Caco-2 (cell line): Measurements from ENCODE around the gene CNOT1. TPM values are rescaled to one million over a fixed set of nuclear protein-coding genes. Genes with fewer than 3 reads are reported as not detected.

ENCODE experiments used
- BruUV-seq: library from RNA; stranded (reverse); fragments of 400-500 nt; replicated peaks from 2 replicates; lab custom pipeline; 2021; lab: Mats Ljungman, UMichigan
- CTCF ChIA-PET: fragments of 300-600 bp; sonication (Branson Sonifier 250); formaldehyde crosslinking; loops from one replicate; lab custom pipeline; 2022; ENCODE audit warnings: antibody characterized with exemption; lab: Charles Lee
- POLR2A ChIA-PET: fragments of 300-600 bp; sonication (Branson Sonifier 250); formaldehyde crosslinking; loops from one replicate; lab custom pipeline; 2022; ENCODE audit warnings: antibody characterized with exemption; lab: Charles Lee
- DNase-seq, 2 experiments: peaks; one replicate each; pipeline versions ENCODE4 v3.0.0 to v3.0.0-alpha.2; 2020 to 2022
- H3K27me3 ChIP-seq: replicated peaks from 2 replicates; pipeline ENCODE4 v1.6.0; 2011; ENCODE audit warnings: low read length; ENCODE audit not compliant: control insufficient read depth, insufficient read depth
- H3K36me3 ChIP-seq: 2 replicates; pipeline ENCODE4 v1.5.1; 2011; ENCODE audit warnings: low read length; ENCODE audit not compliant: control insufficient read depth, insufficient read depth
- H3K4me1 ChIP-seq: fragments of 250-450 bp; sonication (Bioruptor Pico); 2 replicates; pipeline ENCODE4 v1.5.1; 2020; ENCODE audit warnings: mild to moderate bottlenecking
- H3K4me3 ChIP-seq: 2 replicates; pipeline ENCODE4 v1.5.1; 2011; ENCODE audit warnings: low read depth, mild to moderate bottlenecking, control low read depth, low read length
- H3K9me3 ChIP-seq: fragments of 250-450 bp; sonication (Bioruptor Pico); 2 replicates; pipeline ENCODE4 v1.5.1; 2020; ENCODE audit warnings: mild to moderate bottlenecking, moderate library complexity
- H3K27ac Mint-ChIP-seq: one replicate; pipeline ENCODE4 v1.8.0; 2022; ENCODE audit warnings: mixed read lengths; ENCODE audit not compliant: unreplicated experiment
- H3K27me3 Mint-ChIP-seq: one replicate; pipeline ENCODE4 v1.8.0; 2022; ENCODE audit warnings: mixed read lengths; ENCODE audit not compliant: insufficient read depth, unreplicated experiment
- H3K36me3 Mint-ChIP-seq: one replicate; pipeline ENCODE4 v1.8.0; 2022; ENCODE audit warnings: mild to moderate bottlenecking, mixed read lengths; ENCODE audit not compliant: insufficient read depth, unreplicated experiment
- H3K4me1 Mint-ChIP-seq: one replicate; pipeline ENCODE4 v1.8.0; 2022; ENCODE audit warnings: low read depth, mixed read lengths; ENCODE audit not compliant: unreplicated experiment
- H3K4me3 Mint-ChIP-seq: one replicate; pipeline ENCODE4 v1.8.0; 2022; ENCODE audit warnings: mild to moderate bottlenecking, moderate library complexity, mixed read lengths; ENCODE audit not compliant: unreplicated experiment
- H3K9me3 Mint-ChIP-seq: one replicate; pipeline ENCODE4 v1.8.0; 2022; ENCODE audit warnings: mixed read lengths; ENCODE audit not compliant: unreplicated experiment
- intact Hi-C: fragments of 100-400 bp; cut with micrococcal nuclease; formaldehyde crosslinking; loops from one replicate; pipeline ENCODE4 v1.10.0; 2022; ENCODE audit not compliant: unreplicated experiment
- total RNA-seq: library from RNA; stranded (reverse); gene quantifications from 2 replicates; pipeline ENCODE4 v1.2.3, GENCODE V29; 2022
- TF ChIP-seq, protein P1 (sequence below), 2 experiments: fragments of 200-600 bp in 1 of 2; IDR thresholded peaks; 1 replicate in 1 of 2; 2 replicates in 1 of 2; pipeline versions ENCODE4 v1.5.1 to v1.8.0; 2011 to 2022; ENCODE audit warnings: antibody characterized with exemption in 1 of 2, control low read depth in 1 of 2, inconsistent platforms in 1 of 2, low read depth in 1 of 2, low read length in 1 of 2, mild to moderate bottlenecking in 1 of 2, moderate library complexity in 1 of 2; ENCODE audit not compliant: insufficient read depth in 1 of 2, severe bottlenecking in 1 of 2, unreplicated experiment in 1 of 2

The CNOT1 gene
- total RNA-seq, 1 experiment from 2014 or later, result 413 TPM

DNA sequence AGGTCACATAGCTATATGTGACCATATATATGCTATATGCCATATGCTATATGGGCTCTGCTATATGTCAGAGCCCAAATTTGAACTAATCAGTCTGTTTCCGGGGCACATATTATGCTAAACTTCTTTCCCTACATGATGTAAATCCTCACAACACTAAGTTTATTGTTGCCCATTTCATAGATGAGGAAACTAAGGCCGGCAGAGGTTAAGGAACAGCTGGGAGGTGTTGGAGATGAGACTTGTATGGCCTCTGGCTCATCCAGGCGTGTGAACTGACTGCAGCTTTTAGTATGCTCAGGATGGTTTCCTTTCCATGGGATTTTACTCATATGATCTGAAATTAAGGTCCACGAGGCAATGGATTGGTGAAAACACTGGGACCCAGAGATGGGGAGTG is 17.5 kb upstream of the CNOT1 start:
- POLR2A ChIA-PET, result no interaction called here
- no peaks in the 10 kb centered on the region for H3K27me3 ChIP-seq
- intact Hi-C loops, result no loop called here
- H3K36me3 ChIP-seq, result no peaks in the 10 kb centered on the region
- CTCF ChIA-PET, result no interaction called here
- Mint-ChIP-seq H3K27ac (no peak overlapping the region), H3K9me3 (no peaks in the 10 kb centered on the region), H3K4me1 (no peaks in the 10 kb centered on the region), H3K27me3 (no peaks in the 10 kb centered on the region), H3K4me3 (no peak overlapping the region), H3K36me3 (no peaks in the 10 kb centered on the region)
- no peak for DNase-seq
- no peaks in the 10 kb centered on the region for H3K4me1 ChIP-seq
- no TSS peak for BruUV-seq
- H3K4me3 ChIP-seq, result no peak overlapping the region
- TF ChIP-seq, protein P1, sequence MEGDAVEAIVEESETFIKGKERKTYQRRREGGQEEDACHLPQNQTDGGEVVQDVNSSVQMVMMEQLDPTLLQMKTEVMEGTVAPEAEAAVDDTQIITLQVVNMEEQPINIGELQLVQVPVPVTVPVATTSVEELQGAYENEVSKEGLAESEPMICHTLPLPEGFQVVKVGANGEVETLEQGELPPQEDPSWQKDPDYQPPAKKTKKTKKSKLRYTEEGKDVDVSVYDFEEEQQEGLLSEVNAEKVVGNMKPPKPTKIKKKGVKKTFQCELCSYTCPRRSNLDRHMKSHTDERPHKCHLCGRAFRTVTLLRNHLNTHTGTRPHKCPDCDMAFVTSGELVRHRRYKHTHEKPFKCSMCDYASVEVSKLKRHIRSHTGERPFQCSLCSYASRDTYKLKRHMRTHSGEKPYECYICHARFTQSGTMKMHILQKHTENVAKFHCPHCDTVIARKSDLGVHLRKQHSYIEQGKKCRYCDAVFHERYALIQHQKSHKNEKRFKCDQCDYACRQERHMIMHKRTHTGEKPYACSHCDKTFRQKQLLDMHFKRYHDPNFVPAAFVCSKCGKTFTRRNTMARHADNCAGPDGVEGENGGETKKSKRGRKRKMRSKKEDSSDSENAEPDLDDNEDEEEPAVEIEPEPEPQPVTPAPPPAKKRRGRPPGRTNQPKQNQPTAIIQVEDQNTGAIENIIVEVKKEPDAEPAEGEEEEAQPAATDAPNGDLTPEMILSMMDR (IDR thresholded peaks at IDR 0.05; ENCODE audit: insufficient read depth in 1 of 2, low read depth in 1 of 2, low read length in 1 of 2, severe bottlenecking in 1 of 2, unreplicated experiment in 1 of 2), result no peak
- no peaks in the 10 kb centered on the region for H3K9me3 ChIP-seq

DNA sequence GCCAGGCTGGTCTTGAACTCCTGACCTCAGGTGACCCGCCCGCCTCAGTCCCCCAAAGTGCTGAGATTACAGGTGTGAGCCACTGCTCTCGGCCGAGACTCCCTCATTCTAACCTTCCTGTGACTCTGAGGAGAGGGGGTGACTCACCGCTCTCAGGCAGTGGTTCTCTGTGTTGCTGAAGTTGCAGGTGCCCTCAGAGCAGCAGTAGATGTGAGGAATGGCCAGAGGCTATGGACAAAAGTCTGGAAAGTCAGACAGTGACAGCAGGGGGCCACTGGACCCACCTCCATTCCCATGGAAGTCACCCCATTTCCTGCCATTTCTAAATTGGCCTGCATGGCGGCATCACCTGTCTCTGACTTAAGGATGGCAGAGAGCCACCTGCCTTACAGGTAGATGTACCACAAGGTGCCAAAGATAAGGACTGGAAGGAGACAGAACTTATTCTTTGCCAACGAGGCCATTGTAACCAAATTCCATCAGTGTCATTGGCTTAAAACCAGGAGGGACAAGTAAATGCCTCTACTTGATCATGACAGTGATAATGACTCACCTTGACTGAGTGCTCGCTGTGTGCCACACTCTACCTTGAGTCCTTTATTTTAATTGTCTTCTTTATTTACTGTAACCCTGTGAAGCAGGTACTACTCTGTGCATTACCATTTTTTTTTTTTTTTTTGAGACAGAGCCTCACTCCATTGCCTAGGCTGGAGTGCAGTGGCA is 15.3 kb upstream of the CNOT1 start:
- TF ChIP-seq, protein P1 (IDR thresholded peaks at IDR 0.05; ENCODE audit: insufficient read depth in 1 of 2, low read depth in 1 of 2, low read length in 1 of 2, severe bottlenecking in 1 of 2, unreplicated experiment in 1 of 2), result no peak
- H3K4me1 ChIP-seq, result no peaks in the 10 kb centered on the region
- DNase-seq, result no peak
- BruUV-seq, result no TSS peak
- H3K27me3 Mint-ChIP-seq, result no peaks in the 10 kb centered on the region
- no peaks in the 10 kb centered on the region for H3K9me3 Mint-ChIP-seq
- no peaks in the 10 kb centered on the region for H3K4me1 Mint-ChIP-seq
- H3K36me3 Mint-ChIP-seq, result no peaks in the 10 kb centered on the region
- H3K27me3 ChIP-seq, result no peaks in the 10 kb centered on the region
- H3K4me3 Mint-ChIP-seq, result no peak overlapping the region
- no peaks in the 10 kb centered on the region for H3K36me3 ChIP-seq
- intact Hi-C loops, result no loop called here
- no peak overlapping the region for H3K4me3 ChIP-seq
- no peaks in the 10 kb centered on the region for H3K9me3 ChIP-seq
- ChIA-PET CTCF (no interaction called here), POLR2A (no interaction called here)
- no peak overlapping the region for H3K27ac Mint-ChIP-seq

DNA sequence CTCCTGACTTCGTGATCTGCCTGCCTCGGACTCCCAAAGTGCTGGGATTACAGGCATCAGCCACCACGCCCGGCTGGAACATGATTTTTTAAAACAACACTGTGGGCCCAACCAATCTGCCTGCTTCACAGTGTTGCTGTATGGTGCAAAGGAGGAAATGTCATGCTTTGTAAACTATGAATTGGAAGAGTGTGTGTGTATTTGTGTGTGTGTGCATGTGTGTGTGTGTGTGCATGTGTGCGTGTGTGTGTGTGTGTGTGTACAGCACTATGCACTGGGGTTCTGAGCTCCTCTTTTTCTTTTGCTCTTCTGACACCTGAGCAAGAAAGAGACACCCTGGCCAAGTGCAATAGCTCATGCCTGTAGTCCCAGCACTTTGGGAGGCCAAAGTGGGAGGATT is 14.5 kb upstream of the CNOT1 start:
- Histone ChIP-seq H3K9me3 (no peaks in the 10 kb centered on the region), H3K4me1 (no peaks in the 10 kb centered on the region), H3K4me3 (no peak overlapping the region), H3K27me3 (no peaks in the 10 kb centered on the region), H3K36me3 (no peaks in the 10 kb centered on the region)
- Mint-ChIP-seq H3K4me3 (no peak overlapping the region), H3K27ac (no peak overlapping the region), H3K36me3 (no peaks in the 10 kb centered on the region), H3K27me3 (no peaks in the 10 kb centered on the region), H3K4me1 (no peaks in the 10 kb centered on the region), H3K9me3 (no peaks in the 10 kb centered on the region)
- no TSS peak for BruUV-seq
- ChIA-PET CTCF (no interaction called here), POLR2A (no interaction called here)
- TF ChIP-seq, protein P1 (IDR thresholded peaks at IDR 0.05; ENCODE audit: insufficient read depth in 1 of 2, low read depth in 1 of 2, low read length in 1 of 2, severe bottlenecking in 1 of 2, unreplicated experiment in 1 of 2), result no peak
- no peak for DNase-seq
- intact Hi-C loops, result no loop called here
